ENCODE data around the gene EIF3F. TPM values are rescaled to one million over a fixed set of nuclear protein-coding genes. Genes with fewer than 3 reads are reported as not detected.
A peak's percentile ranks its signal among the peaks of the same experiment; 100 is the strongest.

Gene EIF3F
- polyA plus RNA-seq, 3 donors, result 179 to 286 (median 243) TPM

DNA sequence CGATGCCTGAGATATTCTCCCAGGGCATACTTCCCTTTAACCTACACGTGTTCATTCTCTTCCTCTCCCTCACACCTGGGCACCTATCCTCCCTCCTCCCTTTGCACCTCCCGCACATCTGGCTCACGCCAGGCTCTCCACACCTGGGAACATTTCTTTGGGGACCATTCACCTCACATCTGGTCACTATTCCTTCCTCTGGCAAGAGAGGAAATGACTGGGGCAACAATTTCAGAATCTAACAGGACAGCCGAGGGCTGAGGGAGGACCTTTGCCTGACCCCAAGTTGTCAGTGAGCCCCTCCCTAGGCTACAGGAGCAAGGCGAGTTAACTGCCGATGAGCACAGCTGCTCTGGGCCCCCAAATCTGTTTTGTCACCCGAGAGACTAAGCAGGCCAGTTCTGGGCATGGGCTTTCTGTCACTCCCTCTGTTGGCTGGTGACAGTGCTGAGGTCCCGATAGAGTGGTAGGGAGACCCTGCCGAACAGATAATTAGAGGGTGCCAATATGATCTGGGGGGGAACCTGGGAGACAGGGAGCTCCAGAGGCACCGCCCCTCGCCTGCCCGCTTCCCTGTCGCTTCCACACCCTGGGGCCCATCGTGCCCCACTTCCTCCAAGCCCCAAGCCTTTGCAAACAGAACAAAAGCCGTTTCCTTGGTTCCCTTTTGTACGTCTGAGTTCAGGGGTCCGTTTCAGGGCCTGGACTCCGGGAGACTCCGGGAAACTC is 45.6 kb downstream of the EIF3F start:
- no peak overlapping the region for H3K27ac ChIP-seq (ENCODE audit: low read depth in 1 of 2, low read length in 2 of 2)
- intact Hi-C loops (cut with micrococcal nuclease), result loop anchor here in 1 of 2 donors (2.0 kb wide), 1 partner anchor 66 kb away; no protein-coding TSS in a partner anchor
- H3K4me1 ChIP-seq (ENCODE audit: control insufficient read depth in 1 of 2, insufficient read depth in 2 of 2, low read length in 2 of 2), result no peaks in the 10 kb centered on the region
- WGBS (ENCODE audit: insufficient coverage), result 34% methylated on average over 18 of the region's 20 CpGs
- peaks cover 9% of the 10 kb centered on the region for H3K4me1 Mint-ChIP-seq
- peaks cover 0 to 2% of the 10 kb centered on the region in 2 donors for H3K27me3 ChIP-seq (ENCODE audit: control insufficient read depth in 2 of 2, insufficient read depth in 2 of 2, low read length in 2 of 2)
- TF ChIP-seq, protein P1, sequence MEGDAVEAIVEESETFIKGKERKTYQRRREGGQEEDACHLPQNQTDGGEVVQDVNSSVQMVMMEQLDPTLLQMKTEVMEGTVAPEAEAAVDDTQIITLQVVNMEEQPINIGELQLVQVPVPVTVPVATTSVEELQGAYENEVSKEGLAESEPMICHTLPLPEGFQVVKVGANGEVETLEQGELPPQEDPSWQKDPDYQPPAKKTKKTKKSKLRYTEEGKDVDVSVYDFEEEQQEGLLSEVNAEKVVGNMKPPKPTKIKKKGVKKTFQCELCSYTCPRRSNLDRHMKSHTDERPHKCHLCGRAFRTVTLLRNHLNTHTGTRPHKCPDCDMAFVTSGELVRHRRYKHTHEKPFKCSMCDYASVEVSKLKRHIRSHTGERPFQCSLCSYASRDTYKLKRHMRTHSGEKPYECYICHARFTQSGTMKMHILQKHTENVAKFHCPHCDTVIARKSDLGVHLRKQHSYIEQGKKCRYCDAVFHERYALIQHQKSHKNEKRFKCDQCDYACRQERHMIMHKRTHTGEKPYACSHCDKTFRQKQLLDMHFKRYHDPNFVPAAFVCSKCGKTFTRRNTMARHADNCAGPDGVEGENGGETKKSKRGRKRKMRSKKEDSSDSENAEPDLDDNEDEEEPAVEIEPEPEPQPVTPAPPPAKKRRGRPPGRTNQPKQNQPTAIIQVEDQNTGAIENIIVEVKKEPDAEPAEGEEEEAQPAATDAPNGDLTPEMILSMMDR (IDR thresholded peaks at IDR 0.05), result no peak
- no peak overlapping the region for H3K4me2 ChIP-seq (replicated peaks; ENCODE audit: extremely low read depth, low read length, poor library complexity, severe bottlenecking)
- H3K36me3 Mint-ChIP-seq, result no peaks in the 10 kb centered on the region
- H3K4me3 Mint-ChIP-seq, result peak overlapping the region in 1 of 2 donors; percentile 32
- no peaks in the 10 kb centered on the region for H4K20me1 ChIP-seq (ENCODE audit: insufficient read depth, low read length)
- no peak overlapping the region for H3K4me3 ChIP-seq (replicated peaks in 1 of 3; ENCODE audit: low read depth in 2 of 3, low read length in 3 of 3)
- H3K9me3 Mint-ChIP-seq, result no peaks in the 10 kb centered on the region
- peak overlapping the region; percentile 48 for H2AFZ ChIP-seq (ENCODE audit: insufficient read depth, low read depth, low read length, poor library complexity, severe bottlenecking)
- H3K79me2 ChIP-seq (ENCODE audit: insufficient read depth, low read length), result no peaks in the 10 kb centered on the region
- DNase-seq, result no peak
- H3K27me3 Mint-ChIP-seq (ENCODE audit: low read depth in 3 of 3), result peaks cover 8 to 13% (median 11%) of the 10 kb centered on the region in 3 donors
- H3K9ac ChIP-seq (ENCODE audit: insufficient read depth, low read length, poor library complexity, severe bottlenecking), result peak overlapping the region; percentile 7
- H3K36me3 ChIP-seq (replicated peaks in 1 of 2; ENCODE audit: control insufficient read depth in 1 of 2, insufficient read depth in 2 of 2, low read length in 2 of 2), result no peaks in the 10 kb centered on the region
- H3K9me3 ChIP-seq (replicated peaks in 1 of 2; ENCODE audit: control insufficient read depth in 1 of 2, insufficient read depth in 1 of 2, low read length in 2 of 2), result no peaks in the 10 kb centered on the region
- no peak overlapping the region for H3K27ac Mint-ChIP-seq

DNA sequence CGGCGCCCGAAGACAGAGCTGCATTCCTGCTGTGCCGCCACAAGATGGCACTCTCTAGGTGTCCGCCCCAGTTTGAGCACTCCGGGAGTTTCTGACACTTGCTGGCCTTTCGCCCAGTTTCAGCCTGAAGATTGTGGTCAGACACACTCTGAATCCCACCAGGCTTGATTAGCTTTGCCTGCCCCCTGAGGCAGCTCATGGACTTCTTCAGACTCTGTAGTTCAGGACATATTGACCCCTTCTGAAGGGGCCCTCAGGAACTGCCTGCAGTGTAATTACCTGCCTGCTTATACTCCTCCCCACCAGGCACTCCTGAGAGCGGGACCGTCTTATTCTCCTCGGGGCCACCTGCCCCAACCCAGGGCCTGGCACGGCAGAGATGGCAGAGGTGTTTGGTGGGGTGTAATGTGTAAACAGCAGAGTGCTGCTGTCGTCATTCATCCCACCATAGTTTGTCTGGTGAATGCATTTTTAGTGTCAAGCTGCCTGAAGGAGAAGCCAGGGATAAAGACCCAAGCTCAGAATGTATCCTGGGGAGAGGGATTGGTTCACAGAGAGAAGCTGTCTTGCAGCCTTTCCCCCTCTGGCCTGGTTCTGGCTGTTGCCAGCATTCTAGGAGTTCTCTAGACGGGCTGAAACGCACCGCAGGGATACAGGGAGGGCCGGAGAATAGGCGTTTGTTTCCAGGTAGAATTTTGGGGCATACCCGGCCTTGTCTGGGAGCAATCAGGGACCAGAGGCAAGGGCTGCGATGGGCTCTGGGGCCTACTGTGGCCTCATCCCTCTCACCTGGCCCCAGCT is 46.4 kb downstream of the EIF3F start:
- H3K27me3 ChIP-seq (ENCODE audit: control insufficient read depth in 2 of 2, insufficient read depth in 2 of 2, low read length in 2 of 2), result no peaks in the 10 kb centered on the region
- TF ChIP-seq, protein P1 (IDR thresholded peaks at IDR 0.05), result peak; percentile 80
- Mint-ChIP-seq H3K9me3 (no peaks in the 10 kb centered on the region), H3K27ac (no peak overlapping the region), H3K36me3 (no peaks in the 10 kb centered on the region), H3K27me3 (ENCODE audit: low read depth in 3 of 3) (peaks cover 5 to 13% (median 8%) of the 10 kb centered on the region in 3 donors), H3K4me1 (peaks cover 9% of the 10 kb centered on the region), H3K4me3 (peak overlapping the region in 1 of 2 donors; percentile 32)
- no peaks in the 10 kb centered on the region for H3K36me3 ChIP-seq (replicated peaks in 1 of 2; ENCODE audit: control insufficient read depth in 1 of 2, insufficient read depth in 2 of 2, low read length in 2 of 2)
- intact Hi-C loops (cut with micrococcal nuclease), result loop anchor here in 1 of 2 donors (2.0 kb wide), 1 partner anchor 65 kb away; no protein-coding TSS in a partner anchor
- WGBS (ENCODE audit: insufficient coverage), result 42% methylated on average over 16 of the region's 19 CpGs
- H3K9ac ChIP-seq (ENCODE audit: insufficient read depth, low read length, poor library complexity, severe bottlenecking), result peak overlapping the region; percentile 7
- H3K27ac ChIP-seq (ENCODE audit: low read depth in 1 of 2, low read length in 2 of 2), result no peak overlapping the region
- H3K9me3 ChIP-seq (replicated peaks in 1 of 2; ENCODE audit: control insufficient read depth in 1 of 2, insufficient read depth in 1 of 2, low read length in 2 of 2), result no peaks in the 10 kb centered on the region
- DNase-seq, result peak; percentile 18 to 51 (median 25)
- no peaks in the 10 kb centered on the region for H4K20me1 ChIP-seq (ENCODE audit: insufficient read depth, low read length)
- H2AFZ ChIP-seq (ENCODE audit: insufficient read depth, low read depth, low read length, poor library complexity, severe bottlenecking), result peak overlapping the region; percentile 48
- no peaks in the 10 kb centered on the region for H3K79me2 ChIP-seq (ENCODE audit: insufficient read depth, low read length)
- H3K4me1 ChIP-seq (ENCODE audit: control insufficient read depth in 1 of 2, insufficient read depth in 2 of 2, low read length in 2 of 2), result no peaks in the 10 kb centered on the region
- no peak overlapping the region for H3K4me2 ChIP-seq (replicated peaks; ENCODE audit: extremely low read depth, low read length, poor library complexity, severe bottlenecking)
- no peak overlapping the region for H3K4me3 ChIP-seq (replicated peaks in 1 of 3; ENCODE audit: low read depth in 2 of 3, low read length in 3 of 3)
